GM19099 (cell line): ENCODE measurements around the gene PWP2.
"Not testable (repeated sequence)": the region's sequence is repeated elsewhere in the genome, so short reads cannot be mapped to it uniquely, and the experiment has no call there.

ENCODE experiments used
- POLR2A ChIP-seq: IDR thresholded peaks from 3 replicates; pipeline ENCODE4 v1.6.1; 2011; ENCODE audit warnings: low read depth; ENCODE audit not compliant: insufficient read length; ENCODE audit errors: extremely low read depth

Gene PWP2

GRCh38 chr21:44107026-44107501 is at the start of gene PWP2:
TSS of gene PWP2 (plus strand) at chr21:44107399. CDS start at chr21:44107417, 18 bp downstream.
- not testable (repeated sequence) for TF ChIP-seq POLR2A

GRCh38 chr21:44057960-44058651 is 49.1 kb upstream of the PWP2 start:
- no peak for TF ChIP-seq POLR2A

GRCh38 chr21:44058652-44058964 is 48.6 kb upstream of the PWP2 start:
- no peak for TF ChIP-seq POLR2A

GRCh38 chr21:44058981-44059380 is 48.2 kb upstream of the PWP2 start:
- no peak for TF ChIP-seq POLR2A

- TF ChIP-seq POLR2A, result no peak
Measured at GRCh38 chr21:44059710-44060109, 47.5 kb upstream of the PWP2 start.

GRCh38 chr21:44062380-44062779 is 44.8 kb upstream of the PWP2 start:
- no peak for TF ChIP-seq POLR2A

GRCh38 chr21:44063151-44063912 is 43.9 kb upstream of the PWP2 start:
- no peak for TF ChIP-seq POLR2A

- TF ChIP-seq POLR2A, result no peak
Measured at GRCh38 chr21:44064852-44065403, 42.3 kb upstream of the PWP2 start.

GRCh38 chr21:44065428-44065827 is 41.8 kb upstream of the PWP2 start:
- no peak for TF ChIP-seq POLR2A

- no peak for TF ChIP-seq POLR2A
Measured at GRCh38 chr21:44066116-44066515, 41.1 kb upstream of the PWP2 start.

GRCh38 chr21:44067011-44067839 is 40.0 kb upstream of the PWP2 start:
- no peak for TF ChIP-seq POLR2A

- TF ChIP-seq POLR2A, result no peak
Measured at GRCh38 chr21:44070391-44070790, 36.8 kb upstream of the PWP2 start.

GRCh38 chr21:44071359-44072104 is 35.7 kb upstream of the PWP2 start:
- no peak for TF ChIP-seq POLR2A

GRCh38 chr21:44072111-44072510 is 35.1 kb upstream of the PWP2 start:
- TF ChIP-seq POLR2A, result no peak

GRCh38 chr21:44074315-44074958 is 32.8 kb upstream of the PWP2 start:
- TF ChIP-seq POLR2A, result no peak

GRCh38 chr21:44076316-44076715 is 30.9 kb upstream of the PWP2 start:
- no peak for TF ChIP-seq POLR2A
